Retina (tissue), 1 donor: ENCODE results near the gene ING3.
A peak's percentile ranks its signal among the peaks of the same experiment; 100 is the strongest.
"Not testable (repeated sequence)": the region's sequence is repeated elsewhere in the genome, so short reads cannot be mapped to it uniquely, and the experiment has no call there.

ENCODE experiments used
- DNase-seq: peaks from one replicate; pipeline ENCODE4 v3.0.0-alpha.2; 2016

The ING3 gene

DNA sequence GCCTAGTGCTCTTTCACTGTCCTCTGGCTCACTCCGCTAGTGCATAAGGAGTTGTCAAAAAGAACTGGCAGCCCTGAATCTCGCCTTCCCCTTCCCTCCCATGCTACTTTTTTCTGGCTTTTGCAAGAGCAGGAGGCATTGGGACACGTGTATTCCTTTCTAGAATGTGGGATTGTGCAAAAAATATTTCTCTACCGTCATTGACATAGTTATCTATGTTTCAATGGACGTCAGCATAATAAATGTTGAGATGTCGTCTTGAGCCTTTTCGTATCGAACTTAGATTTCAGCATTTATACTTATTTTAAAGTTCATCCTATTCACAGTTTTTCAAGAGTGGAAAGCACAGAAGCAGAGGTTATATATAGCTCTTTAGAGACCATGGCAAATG lies 727 bp downstream of the ING3 start:
- no peak for DNase-seq

DNA sequence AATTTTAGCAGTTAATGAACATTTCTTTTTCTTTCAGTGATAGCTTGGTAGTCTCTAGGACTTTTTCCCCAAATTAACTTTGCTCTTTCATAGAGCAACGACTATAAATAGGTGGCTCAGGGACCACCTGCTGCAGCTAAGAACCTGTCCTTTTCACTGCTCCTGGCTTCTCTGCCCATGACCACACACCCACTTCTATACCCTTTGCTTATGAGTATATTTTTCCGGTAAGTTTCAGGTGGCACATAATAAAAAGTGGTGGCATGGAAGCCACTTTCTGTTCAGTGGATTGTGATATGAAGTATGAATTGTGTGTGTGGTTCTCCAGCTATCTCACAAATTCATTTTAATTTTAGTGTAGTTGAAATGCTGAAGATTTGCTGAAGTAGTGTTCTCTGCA lies 1.2 kb downstream of the ING3 start:
- no peak for DNase-seq

DNA sequence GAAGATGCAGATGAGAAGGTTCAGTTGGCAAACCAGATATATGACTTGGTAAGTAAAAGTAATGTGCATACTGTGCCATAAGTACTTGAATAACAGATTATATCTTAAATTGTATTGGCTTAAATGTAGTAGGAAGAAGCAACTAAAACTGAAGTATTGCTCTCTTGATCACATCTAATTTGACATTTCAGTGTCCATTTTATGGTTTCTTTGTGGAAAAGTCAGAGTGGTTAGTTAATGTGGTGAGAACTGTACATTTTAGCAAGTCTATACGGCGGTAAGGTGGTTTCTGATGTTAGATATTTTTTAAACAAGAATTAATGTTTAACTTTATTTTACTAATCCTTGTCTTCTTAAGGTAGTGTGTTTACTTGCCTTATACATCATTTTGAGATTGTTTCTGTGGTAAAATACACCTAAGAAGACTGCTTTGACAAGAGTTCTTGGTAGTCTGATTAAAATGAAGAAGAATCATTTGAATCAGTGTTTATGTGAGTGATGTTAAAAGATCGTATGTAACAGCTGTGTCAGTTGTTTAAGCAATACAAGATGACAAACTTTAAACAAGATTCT lies 5.1 kb downstream of the ING3 start:
- no peak for DNase-seq

DNA sequence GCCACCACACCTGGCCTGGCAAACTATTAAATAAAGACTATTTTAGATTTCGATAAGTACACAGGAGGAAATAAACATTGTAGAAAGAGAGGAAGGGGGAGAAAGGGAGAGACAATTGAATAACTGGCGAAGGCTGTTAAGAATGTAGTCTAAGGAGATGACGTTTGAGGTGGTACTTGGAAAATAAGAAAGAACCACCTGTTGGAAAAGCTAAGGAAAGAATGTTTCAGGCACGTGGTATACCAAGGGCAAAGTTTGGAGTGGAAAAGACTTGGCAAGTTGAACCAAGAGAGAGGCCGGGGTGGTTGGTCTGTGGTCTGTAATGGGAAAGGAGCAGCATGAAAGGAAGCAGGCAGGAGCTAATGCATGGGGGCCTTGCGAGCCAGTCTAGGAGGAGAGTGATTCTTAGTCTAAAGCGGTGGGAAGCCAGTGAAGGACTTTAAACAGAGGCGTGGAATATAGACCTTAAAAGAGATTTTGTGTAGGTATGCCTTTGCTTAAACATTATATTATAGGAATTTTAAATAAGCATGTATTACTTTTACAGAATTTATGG lies 9.4 kb downstream of the ING3 start:
- no peak for DNase-seq

DNA sequence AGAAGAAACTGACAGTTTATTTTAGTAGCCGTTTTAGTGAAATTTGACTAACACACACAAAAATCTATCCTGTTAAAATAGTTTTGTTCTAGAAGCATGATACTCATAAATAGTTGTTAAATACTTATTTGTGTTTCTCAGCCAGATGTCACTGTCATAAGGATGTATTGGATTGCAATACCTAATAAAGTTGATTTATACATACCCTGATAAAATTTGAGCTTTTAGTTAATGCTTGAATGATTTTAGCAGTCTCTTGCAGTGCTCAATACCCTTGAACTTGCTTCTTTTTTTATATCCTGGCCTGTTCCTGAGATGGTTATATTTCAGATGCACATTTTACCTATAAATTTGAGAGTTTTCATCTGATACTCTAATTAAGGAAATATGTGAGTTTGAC lies 10.1 kb downstream of the ING3 start:
- DNase-seq = no peak

DNA sequence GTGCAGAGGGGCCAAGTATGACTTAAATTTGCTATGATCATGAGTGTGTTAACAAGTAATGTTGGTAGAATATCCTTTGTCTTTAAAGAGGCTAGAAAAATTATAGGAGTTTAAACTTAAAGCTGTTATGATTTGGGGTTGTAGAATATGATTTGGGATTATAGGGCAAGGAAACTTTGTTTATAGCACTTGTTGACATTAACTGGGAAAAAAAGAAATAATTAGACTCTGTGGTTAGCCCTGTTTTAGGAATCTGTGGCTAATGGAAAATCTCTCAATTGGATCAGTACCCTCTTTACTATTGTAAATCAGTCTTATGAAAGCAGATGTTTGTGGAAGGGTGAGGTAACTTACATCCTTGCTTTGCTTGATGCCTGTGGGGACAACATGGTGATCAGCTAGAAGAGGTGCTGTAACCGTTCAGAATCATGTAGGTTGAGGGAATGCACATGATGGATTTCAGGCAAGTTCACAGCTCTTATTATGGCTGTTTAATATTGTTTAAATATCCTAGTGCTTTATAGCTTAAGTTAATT lies 11.1 kb downstream of the ING3 start:
- no peak for DNase-seq

DNA sequence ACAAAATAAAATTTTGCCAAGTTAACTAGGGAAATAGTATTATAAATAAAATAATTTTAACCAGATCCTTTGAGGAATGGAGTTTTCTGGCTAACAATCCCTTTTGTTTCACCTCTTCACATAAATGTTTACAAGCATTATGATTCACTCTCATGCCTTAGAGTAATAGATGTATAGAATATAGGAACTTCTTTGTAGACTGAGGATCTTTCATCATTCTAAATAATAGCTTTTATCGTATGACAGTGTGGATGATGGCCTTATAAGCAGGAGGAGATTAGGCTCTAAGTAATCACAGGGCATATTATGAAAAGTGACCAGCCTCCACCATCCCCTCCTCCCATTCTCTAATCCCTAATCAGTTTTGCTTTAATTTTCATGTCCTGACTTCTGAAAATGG lies 13.5 kb downstream of the ING3 start:
- DNase-seq = no peak

DNA sequence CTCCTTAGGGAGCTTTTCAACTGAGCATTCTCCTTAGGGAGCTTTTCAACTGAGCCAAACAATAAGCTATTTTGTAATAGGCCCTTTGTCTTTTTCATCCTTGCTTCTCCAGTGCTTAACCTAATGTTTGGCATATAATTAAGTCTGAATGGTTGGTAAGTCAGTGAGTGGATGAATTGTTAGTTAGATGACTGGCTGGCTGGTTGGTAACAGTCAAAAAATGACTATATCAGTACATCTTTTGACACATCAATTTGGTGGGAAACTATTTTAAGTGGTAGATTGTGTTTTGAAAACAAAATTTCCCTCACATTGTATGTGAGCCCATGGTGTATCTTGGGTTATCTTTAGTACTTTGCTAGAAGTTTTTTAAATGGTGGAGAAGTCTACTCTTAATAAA lies 16.4 kb downstream of the ING3 start:
- DNase-seq = no peak

DNA sequence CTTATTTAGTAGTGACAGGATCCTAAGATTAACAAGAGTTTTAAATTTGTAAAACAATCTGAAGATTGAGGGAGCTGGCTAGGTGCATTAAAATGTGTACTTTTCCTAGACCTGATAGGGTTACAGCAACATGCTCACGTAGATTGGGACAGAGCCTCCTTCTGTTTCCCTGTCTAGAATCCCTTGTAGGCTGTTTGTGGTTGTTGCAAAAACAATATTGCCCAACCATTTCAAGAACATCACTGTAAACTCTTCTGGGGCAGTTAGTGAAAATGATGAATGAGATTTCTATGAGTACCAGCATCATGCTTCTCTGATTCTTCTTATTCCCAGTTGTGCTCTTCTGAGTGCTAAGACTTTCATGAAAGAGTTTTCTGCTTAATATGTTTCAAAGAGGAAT lies 23.3 kb downstream of the ING3 start:
- no peak for DNase-seq

DNA sequence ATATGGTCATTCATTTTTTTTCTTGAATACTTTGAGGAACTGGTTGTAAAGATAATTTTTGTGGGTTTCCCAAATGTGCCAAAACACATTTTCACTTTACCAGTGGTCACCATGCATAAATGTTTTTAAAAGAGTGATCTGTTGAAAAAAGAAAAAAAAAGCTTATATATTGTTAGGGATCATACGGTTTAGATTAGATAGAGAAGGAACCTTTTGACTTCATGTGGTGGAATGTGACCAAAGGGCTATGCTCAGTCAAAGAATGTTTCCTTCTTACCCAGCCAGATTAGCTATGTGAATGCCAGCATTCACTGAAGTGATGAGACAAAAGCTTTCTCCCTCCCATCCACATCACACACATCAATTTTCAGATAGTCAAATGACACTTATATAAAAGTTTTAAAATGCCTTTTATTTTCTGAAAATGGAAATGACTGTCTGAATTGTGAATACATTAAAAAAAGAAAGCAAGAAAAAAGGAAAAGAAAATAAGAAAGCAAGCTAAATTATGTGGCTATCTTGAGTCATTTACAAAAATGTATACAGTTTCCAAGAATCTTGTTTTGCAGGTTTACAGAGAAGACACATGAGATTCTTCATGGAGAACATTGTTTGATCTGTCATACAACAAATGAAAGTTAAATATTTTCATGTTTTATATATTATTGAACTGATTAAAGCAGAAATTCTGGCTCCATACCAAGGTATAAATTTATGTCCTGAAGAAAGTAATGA lies 29.4 kb downstream of the ING3 start:
- no peak for DNase-seq

DNA sequence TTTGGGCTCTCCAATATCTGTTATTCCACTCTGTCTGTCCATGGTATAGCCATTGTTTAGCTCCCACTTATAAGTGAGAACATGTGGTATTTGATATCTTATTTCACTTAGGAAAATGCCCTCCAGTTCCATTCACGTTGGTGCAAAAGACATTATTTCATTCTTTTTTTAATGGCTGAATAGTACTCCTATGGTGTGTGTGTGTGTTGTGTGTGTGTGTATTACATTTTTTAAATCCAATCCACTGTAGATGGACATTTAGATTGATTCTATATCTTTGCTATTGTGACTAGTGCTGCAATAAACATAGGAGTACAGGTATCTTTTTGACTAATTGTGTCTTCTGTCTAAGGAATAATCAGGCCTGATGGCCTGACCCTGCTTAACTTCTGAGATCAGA lies 30.5 kb downstream of the ING3 start:
- no peak for DNase-seq

DNA sequence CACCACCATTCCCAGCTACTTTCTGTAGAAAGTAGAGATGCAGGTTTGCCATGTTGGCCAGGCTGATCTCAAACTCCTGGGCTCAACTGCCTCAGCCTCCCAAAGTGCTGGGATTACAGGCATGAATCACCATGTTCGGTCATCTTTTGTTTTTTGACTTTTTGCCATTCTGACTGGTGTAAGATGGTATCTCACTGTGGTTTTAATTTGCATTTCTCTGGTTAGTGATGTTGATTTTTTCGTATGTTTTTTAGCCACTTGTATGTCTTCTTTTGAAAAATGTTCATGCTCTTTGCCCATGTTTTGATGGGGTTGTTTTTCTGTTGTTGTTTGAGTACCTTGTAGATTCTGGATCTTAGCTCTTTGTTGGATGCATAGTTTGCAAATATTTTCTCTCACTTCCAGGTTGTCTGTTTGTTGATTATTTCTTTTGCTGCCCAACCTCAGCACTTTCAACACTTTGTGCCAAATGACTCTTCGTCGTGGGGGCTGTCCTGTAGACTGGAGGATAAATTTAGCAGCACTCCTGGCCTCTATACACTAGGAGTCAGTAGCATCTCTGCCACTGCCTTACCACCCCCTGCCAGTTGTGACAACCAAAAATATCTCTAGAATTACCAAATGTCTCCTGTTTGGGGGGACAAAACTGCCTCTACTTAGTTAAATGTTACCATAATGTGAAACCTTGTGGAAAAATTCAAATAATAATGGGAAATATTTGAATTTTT lies 31.5 kb downstream of the ING3 start:
- no peak for DNase-seq

DNA sequence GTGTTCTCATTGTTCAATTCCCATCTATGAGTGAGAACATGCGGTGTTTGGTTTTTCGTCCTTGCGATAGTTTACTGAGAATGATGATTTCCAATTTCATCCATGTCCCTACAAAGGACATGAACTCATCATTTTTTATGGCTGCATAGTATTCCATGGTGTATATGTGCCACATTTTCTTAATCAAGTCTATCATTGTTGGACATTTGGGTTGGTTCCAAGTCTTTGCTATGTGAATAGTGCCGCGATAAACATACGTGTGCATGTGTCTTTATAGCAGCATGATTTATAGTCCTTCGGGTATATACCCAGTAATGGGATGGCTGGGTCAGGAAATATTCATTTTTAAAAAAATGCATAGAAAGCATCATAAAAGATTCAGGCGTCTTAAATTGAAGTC lies 33.0 kb downstream of the ING3 start:
- not testable (repeated sequence) for DNase-seq

DNA sequence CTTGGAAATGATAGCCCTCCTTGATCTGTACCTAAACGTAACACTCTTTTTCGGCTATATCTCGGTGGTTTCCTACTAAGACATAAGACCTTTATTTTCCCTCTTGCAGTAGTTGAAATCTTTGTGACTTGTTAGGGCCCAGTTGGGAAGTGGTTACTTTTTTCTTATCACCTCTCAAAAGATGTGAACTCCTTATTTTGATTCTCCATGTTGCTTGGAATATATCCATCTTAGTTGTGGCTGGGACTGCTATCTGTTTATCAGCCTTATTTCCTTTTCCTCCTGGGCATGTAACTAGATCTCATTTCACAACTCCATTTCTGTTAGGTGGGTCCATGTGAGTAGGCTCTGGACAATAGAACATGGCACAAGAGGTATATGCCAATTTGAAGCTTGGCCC lies 33.8 kb downstream of the ING3 start:
- DNase-seq = no peak

DNA sequence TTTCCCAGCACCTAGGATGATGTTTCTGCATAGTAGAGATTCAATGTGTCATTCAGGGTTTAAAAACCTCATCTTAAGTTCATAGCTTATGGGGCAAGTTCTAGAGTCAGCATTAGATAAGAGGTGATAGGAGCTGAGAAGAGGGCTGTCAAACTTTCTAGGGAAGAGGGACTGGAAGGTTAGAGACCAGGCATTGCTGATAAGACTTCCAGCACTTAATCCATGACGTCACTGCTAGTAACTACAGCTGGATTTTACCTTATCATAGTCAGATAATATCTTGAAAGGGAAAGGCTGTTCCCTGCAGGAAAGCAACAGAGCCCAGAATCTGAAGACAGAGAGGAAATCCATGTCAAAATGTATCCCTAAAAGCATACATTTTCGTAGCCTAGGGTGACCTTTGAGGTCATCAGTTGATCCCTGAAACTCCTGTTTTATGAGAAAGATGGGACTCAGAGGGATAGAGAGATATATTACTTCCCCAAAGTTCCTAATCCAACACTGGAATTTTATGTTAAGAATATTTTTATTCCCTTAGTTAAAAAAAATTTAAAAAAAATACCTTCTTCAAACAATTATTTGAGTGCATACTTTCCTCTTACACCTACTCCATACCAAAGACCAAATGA lies 34.7 kb downstream of the ING3 start:
- DNase-seq = no peak

DNA sequence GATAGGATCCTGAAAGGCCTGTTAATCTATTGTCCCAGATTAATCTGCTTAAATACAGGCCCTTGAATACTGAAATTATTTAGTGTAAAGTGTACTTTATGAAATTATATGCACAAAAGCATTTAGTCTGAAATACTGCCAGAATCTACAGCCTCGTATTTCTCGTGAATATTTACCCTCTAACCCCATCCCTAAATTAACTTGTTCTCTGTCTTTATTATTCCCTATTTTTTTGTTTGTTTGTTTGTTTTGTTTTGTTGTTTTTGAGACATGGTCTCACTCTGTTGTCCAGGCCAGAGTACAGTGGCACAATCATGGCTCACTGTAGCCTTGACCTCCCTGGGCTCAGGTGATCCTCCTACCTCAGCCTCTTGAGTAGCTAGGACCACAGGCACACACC lies 35.3 kb downstream of the ING3 start:
- no peak for DNase-seq

DNA sequence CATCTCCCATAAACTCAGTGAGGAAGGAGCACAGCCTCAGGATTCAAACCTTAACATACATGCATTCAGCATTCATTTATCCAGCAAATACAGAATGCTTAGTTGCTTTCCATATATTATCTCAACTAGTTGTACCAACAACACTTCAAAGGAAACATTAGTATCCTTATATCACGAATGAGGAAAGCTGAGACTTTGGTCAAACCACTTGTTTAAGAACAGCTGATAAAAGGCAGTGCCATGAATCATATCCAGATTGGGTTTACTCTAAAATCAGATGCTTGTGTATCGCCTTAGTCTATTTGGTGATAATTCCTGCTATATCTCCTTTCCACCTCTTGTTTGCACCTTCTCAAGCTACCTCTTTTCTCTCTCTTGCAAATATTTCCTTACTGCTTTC lies 36.1 kb downstream of the ING3 start:
- DNase-seq = no peak

DNA sequence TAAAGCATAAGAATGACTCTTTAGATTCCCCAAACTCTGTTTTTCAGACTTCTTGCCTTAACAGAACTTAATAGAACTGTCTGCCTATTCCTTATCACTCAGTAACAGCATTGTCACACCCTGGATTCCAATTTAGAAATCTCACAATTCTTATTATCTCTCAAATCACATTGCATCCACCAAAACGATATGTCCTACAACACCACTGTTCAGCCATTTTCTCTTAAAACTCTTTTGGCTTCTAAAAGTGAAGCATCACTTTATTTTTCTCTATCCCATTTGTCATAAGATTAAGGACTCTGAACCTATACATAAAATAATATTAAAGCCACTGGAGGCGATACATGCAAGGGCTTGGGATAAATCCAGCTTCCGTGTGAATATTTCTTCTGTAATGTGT lies 36.7 kb downstream of the ING3 start:
- no peak for DNase-seq

DNA sequence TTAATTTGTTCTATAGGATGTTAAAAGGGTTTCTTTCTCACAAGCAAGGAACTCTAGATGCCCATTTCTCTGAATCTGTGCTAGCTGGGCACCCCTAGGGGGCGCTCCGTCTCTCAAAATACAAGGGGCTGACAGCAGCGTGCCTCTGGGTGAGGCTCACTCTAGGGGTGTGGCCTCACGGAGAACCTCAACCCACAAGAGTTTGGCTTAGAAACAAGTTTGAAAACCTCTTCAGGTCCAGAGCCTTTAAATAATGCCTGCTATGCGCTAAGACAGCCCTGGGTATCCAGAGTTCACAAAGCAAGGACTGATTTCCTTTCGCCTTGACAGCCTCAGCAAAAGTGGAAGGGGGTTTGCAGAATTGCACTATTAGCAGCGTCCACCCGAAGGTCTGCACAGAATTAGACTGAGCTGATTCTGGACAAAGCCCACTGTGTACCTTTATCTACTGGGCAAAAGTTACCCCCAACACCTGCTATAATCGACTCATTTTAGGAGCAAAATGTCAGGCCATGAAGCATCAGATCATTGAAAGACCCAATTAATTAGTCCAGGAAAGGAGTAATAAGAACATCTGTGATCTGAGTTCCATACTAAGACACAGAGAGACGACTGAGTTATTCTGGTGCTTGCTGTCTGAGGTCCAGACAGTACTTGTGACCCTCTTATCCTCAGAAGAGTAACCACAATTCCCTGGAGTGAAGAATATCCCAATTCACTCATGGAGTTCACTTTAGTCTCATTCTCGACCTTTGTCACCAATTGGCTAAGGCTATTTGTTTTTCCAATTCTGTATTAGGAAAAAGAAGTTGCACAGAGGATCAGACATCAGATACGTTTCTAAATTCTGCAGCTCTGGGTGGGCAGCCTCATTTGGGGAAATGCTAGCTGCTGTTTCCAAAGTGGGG lies 37.4 kb downstream of the ING3 start:
- DNase-seq = peak; percentile 85

DNA sequence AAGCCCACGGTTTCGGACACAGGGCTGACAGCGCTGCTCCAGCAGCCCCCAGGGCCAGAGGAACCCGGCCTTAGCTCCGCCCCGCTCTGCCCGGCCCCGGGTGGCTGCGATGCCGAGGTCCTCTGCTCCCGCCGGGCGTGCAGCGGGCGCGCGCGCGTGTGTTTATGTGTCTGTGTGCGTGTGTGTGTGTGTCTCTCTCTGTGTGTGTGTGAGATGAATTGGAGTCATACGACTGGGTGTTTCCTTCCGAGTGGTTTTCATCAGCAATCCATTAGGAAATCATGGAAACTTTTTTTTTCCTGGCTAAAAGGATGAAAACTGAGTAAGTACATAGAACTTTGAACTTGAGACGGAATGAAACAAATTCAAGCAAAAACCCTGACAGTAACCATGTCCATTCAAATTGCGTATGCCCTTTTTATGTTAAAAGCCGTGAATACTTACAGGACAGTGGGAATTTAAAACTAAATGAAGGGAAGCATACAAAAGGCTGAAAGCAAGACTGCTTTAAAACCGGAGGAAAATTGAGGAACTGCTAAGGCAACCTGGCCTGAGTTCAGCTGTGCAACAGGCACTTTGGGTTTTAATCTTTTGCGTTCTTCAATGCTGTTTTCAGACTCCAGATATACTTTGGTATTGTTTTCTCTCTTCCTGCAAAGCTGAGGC lies 38.1 kb downstream of the ING3 start, which contains the start of gene CPED1:
CPED1 (plus strand) TSS at position 121 of the 666 bp plus-strand sequence. CDS start 911 bp downstream, outside the sequence.
- peak; percentile 81 for DNase-seq
